ENCODE measurements around the gene PRKN.

PRKN gene

DNA sequence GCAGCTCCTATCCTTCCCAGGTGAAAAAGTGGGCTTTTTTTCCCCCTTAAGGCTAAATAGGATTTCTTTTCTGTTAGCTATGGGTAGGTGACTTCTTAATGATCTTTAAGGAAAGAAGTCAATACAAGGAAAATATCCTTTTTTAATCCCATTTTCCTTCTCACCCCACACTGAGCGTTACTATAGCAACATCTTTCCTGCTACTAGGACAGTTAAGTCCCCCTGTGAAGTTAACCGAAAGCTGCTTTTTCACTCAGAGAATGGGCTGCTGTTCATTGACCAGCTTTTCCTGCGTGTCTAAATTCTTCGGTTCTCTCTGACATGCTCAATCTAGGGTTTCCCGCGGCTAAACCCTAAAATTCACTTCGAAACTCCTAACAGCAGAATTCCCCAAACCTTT, 1280.6 kb downstream of the PRKN start:
- DNase-seq (ENCODE audit: low read depth in 2 of 2), result no peak

DNA sequence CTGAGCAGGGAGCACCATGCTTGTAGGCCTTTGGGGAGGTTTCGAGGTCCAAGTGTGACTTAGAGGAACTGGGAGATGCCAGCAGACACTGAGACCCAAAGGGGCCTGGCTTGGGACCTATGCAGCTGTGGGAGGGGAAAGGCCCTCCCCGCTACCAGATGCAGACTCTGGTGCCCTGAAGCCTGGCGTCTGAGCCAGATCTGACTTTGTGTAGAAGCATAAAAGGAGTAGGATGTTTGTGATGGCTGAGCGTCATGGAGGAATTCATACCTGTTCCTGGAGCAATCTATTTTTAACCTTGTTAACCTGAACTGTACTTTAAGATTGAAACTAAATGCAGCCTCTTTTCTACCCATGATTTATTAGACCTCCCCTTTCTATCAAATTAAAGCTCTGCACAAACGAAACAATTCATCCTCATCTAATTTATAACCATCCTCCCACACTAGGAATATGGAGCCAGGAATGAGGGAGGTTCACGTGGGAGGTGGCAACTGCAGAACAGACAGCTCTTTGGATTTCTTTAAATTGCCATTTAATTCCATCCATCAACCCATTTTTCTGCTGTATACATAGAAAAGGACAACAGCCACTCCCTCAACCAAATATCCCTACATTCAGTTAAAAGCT, 1281.2 kb downstream of the PRKN start:
- DNase-seq (ENCODE audit: low read depth in 2 of 2), result no peak

DNA sequence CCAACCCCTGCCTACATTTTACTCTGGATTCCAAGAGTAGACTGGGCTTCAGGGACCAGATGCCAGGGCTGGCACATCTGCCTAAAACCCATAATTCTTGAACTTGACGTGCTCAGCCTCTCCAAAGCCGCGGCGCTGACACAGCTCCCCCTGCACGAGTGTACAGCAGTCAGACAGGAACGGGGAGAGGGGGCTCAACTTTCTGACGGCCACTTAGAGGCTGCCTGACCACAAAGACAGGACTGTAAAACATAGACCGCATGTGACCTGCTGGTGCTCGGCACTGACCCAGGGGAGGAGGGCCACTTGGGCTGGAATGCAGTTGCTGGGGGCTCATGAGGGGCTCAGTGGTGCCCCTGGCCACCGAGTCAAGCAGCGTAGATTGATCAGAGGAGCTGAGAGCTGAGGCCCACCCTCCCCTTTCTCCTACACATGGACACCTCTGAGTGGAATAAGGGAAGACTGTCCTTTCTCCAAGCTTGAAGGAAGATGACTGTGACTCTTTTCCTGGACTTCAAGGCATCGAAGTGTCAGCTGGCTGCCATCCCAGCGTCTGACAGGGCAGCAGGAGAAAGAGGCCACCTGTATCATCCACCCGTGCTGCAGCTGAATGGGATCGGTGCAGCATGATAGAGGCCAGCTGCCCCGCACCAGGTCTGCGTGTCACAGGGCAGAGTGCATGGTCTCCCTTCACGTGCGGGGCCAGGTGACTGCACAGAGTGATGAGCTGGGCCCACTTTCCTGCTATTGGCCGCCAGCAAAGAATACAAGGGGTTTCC, 1282.4 kb downstream of the PRKN start:
- DNase-seq (ENCODE audit: low read depth in 2 of 2), result no peak

DNA sequence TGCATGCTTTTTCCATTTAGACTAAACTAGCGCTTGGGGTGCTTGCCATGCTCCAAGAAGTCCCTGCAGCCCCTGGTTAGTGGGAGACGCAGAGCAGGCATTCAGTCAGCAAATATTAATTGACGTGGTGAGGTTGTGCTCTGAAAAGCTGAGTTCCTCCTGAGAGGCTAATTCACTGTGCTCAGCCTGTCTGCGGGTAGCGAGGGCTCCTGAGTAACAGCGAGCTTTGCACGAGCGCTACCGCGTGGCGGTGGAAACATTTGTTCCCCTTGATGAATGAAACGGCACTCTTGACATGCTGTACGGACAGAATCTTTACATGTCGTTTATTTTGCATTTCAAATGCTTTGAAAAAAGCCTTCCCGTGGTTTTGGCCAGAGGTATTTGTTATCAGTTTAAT, 1283.1 kb downstream of the PRKN start:
- DNase-seq (ENCODE audit: low read depth in 2 of 2), result no peak

DNA sequence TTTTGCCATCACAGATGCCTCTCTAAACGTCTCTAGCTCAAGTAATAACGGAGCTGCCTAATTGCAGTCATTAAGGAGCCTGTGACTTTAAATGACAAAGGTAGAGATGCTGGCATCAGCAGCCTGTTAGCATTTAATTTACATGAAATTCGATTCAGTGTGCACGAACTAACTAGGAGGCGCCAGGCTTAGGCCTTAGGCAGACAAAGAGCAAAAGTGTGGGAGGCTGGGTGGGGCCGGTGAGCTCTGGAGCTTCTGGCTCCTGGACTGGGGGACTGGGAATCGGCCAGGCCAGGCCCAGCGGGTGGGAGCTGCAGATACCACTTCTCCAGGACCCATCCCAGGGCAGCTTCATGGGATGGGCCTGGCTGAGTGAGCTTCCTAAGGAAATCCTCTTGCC, 1283.7 kb downstream of the PRKN start:
- no peak for DNase-seq (ENCODE audit: low read depth in 2 of 2)

DNA sequence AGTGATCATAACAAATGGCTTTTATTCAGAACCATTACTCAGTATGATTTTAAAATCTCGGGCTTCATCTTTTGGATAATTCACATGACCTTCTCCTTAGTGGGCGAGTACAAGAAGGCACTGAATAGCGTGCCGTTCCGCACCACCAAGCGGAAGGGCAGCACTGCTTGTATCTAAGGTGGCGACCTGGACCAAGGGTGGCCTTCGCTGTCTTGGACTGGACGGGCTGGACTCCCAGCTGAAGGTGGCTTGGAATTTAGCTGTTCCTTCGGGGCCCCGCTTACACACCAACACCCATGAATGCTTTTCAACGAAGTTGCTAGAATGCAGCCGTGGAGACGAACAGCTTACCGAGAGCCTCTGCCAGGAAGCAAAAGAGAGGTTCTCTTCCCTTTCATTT, 1285.1 kb downstream of the PRKN start:
- DNase-seq (ENCODE audit: low read depth in 2 of 2), result no peak

DNA sequence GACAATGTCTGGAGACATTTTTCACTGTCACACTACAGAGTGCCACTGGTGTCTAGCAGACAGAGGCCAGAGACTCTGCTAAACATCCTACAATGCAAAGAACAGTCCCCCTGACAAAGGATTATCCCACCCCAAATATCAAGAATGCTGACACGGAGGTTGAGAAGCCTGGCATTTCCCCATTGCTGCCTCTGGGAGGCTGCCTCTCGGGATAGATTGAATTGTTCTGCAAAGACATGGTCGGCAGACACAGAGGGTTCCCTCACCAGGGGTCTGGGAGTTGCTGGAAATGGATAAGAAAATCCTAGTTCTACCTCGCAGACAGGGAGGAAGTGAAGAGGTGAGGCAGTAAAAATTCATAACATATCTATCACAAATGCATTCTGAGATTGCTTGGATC, 1287.3 kb downstream of the PRKN start:
- no peak for DNase-seq (ENCODE audit: low read depth in 2 of 2)

DNA sequence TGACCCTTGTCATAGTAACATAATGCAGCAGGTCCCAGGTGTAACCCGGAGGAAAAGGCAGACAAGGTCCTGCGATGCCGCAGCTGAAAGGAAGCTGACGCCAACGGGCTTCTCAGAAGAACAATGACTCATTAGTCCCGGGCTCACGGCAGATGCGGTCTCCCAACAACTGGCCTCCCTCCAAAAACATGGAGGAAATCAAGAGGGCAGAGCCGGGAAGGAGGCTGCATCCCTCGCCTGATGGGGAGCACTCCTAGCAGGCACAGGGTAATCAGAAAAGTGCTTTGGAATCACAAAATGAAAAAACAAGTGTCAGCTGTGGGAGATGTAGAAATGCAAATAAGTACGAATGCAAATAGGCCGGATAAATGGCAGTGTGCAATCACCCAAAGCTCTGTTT, 1288.5 kb downstream of the PRKN start:
- DNase-seq (ENCODE audit: low read depth in 2 of 2), result no peak

DNA sequence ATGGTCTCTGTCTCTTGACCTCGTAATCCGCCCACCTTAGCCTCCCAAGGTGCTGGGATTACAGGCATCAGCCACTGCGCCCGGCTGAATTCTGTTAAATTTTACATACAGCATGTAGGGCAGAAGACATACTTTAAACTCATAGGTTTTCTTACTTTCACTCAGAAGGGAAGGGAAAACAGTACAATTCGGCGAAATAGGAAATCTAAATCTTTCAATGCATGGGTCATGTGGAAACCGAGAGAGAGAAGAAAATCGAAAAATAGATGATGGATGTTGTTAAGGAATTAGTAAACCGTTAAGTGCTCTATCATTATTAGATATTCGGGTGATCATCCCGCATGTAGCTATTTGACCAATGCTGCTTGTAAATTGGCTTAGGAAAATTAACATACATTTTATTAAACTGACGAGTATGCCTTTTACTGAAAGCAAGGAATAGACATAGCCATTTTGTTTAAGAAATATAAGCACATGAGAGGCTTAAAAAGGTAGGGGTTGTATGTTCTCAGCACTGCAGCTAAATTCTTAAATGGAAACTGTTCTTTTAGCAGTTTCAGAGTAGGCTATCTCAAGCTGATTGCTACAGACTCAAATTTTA, 1289.0 kb downstream of the PRKN start:
- DNase-seq (ENCODE audit: low read depth in 2 of 2), result no peak

DNA sequence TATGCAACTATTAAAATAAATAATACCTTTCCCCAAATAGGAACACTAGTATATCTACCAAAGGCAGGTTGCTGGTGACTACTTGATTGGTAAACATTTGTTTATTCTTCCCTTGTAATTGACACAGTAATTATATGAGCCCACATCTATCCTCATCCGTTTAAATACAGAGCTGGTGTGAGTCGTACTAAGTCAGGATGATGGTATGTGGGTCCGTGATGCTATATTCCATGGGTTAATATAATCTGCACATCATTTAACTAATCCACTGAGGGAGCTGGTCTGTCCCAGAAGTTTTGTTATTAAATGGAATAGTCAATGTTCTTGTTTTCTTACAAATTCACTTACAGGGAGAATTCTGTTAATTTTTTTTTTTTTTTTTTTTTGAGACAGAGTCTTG, 1289.7 kb downstream of the PRKN start:
- DNase-seq (ENCODE audit: low read depth in 2 of 2), result no peak

DNA sequence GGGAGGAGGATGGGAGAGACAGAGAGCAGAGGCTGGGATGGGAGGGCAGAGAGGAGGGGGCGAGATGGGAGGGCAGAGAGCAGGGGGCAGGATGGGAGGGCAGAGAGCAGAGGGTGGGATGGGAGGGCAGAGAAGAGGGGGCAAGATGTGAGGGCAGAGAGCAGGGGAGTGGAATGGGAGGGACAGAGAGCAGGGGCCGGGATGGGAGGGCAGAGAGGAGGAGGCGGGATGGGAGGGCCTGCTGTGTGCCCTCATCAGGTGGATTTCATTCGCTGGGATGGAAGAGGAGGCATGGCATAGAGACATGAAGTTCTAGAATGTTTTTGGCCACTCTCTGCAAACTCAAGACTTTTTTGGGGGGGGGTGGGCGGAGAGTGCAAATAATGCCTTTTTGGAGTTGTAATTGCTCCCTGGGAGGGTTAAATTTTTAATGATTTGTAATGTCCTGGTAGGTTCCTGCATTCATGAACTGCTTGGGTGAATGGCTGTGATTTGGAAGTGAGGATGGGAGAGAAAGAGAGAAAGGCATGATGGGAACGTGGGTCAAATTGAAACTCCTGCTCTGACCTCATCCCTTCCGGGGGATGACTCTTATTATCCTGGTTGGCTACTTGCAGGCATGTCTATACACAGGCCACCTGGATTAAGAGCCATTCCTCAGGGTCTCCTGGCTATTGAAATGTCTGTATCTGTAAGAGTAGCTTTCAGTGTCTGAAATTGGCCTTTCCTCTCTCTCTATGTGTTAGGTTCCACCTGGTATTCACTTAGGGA, 1291.3 kb downstream of the PRKN start:
- no peak for DNase-seq (ENCODE audit: low read depth in 2 of 2)

DNA sequence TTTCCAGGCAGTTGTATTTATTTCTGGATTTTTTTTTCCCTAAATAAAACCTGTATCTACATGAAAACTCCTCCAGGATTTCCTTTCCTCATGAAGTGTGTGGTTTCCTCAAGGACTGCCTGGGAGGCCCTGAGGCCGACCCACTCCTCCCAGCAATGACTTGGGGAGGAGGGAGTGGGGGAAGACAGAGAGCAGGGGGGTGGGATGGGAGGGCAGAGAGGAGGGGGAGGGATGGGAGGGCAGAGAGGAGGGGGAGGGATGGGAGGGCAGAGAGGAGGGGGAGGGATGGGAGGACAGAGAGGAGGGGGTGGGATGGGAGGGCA, 1291.9 kb downstream of the PRKN start:
- no peak for DNase-seq (ENCODE audit: low read depth in 2 of 2)

DNA sequence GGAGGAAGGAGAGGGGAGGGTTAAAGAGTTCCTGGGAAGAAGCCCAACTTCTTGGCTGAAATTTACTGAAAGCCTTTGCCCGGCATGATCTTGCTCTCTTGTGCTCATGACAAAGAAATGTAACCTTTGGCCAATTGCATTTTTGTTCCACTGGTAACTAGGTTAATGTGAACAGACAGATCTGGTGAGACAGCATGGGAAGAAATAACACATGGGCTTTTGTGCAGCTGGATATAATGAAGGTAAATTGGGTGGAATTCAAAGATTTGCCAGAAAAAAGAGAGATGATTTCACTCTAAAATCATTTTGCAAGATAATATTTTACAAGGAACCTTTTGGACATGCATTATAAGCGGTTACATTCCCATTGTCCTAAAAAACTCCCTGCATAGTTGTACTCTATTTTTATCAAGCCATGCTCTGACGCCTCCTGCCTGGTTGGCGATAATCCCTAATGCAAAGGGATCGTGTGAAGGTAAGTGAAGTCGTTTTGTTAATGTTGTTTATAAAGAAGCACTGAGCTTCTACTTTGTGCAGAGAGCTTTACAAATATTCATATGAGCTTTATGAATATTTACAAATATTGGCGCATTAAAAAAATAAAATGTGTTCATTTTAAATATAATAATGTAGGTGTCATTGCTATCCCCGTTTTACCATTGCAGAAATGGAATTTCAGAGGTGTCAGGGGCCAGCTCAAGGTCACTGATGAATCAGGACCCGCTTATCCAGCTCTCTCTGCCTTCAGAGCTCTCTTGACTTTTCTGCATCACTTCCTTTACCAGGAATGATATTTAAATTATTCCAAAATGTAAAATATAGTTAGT, 1292.4 kb downstream of the PRKN start:
- DNase-seq (ENCODE audit: low read depth in 2 of 2), result no peak

DNA sequence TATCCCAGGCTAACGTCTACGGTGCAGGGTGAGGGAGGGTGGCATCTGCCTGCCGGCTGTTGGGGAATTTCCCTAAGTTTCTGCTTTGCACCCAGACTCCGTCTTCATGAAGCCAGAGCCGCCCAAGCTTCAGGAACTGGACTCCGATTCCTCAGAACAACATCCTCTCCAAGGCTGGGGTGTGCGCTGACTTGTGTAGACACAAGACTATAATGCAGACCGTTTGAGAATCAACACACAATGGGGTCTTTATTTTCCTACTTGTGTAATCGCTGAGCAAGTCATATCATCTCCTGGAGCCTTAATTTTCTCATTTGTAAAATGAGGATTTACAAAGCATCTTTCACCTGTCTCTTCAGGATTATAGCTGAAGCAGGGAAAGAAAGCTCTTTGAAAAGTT, 1293.2 kb downstream of the PRKN start:
- no peak for DNase-seq (ENCODE audit: low read depth in 2 of 2)

DNA sequence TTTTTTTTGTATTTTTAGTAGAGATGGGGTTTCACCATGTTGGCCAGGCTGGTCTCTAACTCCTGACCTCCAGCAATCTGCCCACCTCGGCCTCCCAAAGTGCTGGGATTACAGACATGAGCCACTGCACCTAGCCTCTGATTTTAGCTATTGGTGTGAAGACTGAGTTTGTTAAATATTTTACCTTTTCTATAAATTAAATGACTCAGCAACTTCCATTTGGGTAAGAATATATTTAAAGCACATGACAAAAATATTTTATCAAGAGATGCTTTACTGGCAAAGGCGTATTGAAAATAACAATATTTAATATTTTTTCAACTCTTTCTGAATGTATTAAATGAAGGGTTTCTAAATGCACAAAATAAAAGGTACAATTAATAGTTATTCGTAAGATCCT, 1295.0 kb downstream of the PRKN start:
- no peak for DNase-seq (ENCODE audit: low read depth in 2 of 2)

DNA sequence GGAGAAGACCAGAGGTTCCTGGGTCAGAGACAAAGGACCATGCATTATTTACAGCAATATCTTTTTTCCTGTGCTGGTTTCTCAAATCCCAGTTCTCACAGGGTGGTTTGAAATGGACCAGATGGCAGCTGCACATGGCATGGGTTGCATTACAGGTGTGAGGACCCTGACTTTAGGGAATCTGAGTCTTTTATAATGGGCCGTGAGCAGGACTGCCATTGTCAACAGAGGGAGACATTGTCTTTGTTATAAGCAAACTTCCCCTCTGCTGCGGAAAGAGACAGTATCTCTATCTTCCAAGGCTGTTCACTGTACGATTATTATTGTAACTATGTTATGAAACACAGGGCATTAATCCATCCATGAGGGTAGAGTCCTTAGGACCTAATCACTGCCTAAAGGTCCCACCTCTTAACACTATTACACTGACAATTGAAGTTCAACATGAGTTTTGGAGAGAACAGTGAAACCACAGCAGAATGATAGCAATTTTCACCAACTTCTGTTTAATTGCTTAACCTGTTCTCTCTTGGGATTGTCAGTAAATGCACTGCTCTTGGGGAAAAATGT, 1297.6 kb downstream of the PRKN start:
- DNase-seq (ENCODE audit: low read depth in 2 of 2), result no peak

DNA sequence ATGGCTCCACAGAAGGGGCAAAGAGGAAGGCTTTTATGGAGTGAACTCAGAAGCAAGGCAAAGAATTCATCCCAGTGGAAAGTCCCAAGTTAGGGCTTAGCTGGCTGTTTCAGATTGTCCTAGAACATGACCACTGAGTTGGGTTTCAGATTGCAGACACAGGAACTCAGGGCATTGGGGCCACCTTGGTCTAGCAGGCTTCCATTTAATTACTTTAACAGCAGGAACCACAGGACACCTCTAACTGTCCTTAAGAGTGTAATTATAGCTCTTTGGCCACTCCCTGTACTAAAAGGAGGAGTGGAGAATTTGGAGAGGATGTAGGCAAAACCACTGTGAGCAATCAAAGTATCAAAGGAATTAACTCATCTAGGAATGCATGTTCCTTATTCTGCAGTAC, 1303.1 kb downstream of the PRKN start:
- no peak for DNase-seq (ENCODE audit: low read depth in 2 of 2)

DNA sequence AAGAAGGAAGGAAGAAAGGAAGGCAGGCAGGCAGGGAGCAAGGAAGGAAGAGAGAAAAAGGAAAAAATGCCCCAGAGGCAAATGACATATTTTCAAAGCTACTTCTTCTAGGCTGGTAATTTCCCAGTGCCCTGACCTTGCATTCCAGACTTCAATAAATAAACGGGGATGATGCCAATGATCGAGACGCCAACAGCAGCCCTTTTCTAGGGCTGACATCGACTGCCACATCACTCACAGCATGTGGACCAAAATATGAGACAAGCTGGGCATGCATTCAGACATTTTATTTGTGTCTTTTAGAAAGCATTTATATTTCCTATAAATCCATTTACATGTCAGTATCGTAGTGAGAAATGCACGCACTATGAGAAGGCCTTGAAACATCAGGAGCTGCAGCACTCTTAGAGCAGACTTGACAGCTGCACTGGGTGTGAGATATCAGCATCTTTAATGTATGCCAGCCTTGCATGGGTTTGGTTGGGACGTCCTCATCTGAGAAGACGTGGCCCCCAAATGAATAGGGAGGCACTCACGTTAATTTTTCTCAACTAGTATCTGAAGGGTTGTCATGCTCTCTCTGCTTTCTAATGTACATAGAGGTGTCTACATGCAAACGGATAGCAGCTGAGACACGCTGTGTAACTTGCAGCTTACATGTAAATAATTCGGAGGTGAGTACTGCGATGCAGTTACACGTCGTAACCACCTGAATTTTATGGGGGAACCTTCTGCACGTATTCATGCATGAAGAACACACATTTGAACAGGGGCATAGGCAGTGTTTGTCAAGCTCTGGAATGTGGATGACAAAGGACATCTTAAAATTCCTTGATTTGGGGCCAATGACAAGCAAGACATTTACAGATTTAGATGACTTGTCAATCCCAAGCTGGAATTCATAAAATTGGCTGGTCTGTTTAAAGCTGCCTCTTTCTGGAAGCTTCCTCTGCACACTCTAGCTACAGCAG, 1304.6 kb downstream of the PRKN start:
- DNase-seq (ENCODE audit: low read depth in 2 of 2), result no peak

DNA sequence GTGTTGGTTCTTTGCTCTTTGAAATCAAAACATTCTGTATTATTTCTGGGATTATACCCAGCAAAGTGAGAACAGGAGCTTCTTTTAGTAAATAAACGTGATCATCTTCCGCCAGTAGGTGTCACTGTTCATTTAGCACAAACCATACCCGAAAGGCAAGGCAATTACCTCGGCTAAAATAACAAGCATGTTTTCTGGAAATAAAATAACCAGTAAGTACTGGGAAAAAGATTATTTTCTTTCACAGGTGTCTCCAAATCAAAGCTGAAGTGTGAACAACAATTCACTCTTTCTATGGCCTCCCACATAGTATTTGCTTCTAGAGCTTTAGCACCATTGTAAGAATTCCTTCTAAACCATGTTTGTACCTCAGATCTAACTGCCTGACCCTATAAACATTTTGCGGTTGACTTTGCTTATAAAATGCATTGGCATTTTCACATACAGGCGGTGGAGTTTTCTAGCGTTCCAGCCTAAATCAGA, 1309.1 kb downstream of the PRKN start:
- no peak for DNase-seq (ENCODE audit: low read depth in 2 of 2)

All from stimulated activated CD4-positive, alpha-beta T cell treated with anti-CD3 and anti-CD28 coated beads, Interleukin-12 subunit alpha, Interleukin-12 subunit beta, amount 100 ng/mL, for 24 hours (primary cell).